ENCODE data around the gene FAM168A.

DNA sequence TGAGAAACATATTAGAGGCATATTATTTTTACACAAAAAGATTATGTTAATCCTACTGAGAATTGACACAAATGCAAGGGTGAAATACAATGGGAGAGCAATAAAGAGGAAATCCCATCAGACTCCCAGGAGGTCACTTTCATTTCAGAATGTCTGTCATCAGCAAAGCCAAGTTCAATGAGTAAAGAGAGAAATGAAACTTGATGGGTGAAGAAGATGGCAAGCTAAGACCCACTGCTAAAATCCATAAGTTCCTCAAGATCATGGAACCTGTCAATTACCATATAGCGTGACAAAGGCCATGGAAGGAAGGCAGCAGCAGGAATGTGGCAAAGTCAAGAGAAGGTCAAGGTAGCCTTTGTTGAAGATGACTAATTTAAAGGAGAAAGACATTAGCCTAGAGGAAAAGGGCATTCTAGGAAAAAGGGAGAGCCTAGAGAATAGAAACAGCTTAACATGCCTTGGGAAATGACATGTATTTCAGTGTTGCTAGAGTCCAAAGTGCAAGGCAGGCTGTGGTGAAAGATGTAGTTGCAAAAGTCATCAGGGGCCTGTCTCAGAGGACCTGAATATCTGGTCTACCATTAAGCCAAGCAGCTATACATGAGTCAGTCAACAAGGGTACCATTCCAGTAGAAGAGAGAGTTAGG, 43.1 kb downstream of the FAM168A start:
- TF ChIP-seq, protein P1, sequence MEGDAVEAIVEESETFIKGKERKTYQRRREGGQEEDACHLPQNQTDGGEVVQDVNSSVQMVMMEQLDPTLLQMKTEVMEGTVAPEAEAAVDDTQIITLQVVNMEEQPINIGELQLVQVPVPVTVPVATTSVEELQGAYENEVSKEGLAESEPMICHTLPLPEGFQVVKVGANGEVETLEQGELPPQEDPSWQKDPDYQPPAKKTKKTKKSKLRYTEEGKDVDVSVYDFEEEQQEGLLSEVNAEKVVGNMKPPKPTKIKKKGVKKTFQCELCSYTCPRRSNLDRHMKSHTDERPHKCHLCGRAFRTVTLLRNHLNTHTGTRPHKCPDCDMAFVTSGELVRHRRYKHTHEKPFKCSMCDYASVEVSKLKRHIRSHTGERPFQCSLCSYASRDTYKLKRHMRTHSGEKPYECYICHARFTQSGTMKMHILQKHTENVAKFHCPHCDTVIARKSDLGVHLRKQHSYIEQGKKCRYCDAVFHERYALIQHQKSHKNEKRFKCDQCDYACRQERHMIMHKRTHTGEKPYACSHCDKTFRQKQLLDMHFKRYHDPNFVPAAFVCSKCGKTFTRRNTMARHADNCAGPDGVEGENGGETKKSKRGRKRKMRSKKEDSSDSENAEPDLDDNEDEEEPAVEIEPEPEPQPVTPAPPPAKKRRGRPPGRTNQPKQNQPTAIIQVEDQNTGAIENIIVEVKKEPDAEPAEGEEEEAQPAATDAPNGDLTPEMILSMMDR (IDR thresholded peaks at IDR 0.05; ENCODE audit: poor library complexity) = no peak
- TF ChIP-seq EZH2phosphoT487 (IDR thresholded peaks at IDR 0.05; ENCODE audit: low read depth, severe bottlenecking, unreplicated experiment) (no peak), EZH2 (IDR thresholded peaks at IDR 0.05; ENCODE audit: borderline replicate concordance) (no peak)
